BLaER1 treated with 17β-estradiol and CSF1 and Interleukin-3, amounts not matched to agents 10 nM and 100 nM (cell line): ENCODE measurements around the gene TMEM150C.
A peak's percentile ranks its signal among the peaks of the same experiment; 100 is the strongest.
"Not testable (repeated sequence)": the region's sequence is repeated elsewhere in the genome, so short reads cannot be mapped to it uniquely, and the experiment has no call there.

Source experiments
- H3K27ac ChIP-seq, 11 experiments: shearing (Covaris generic); formaldehyde crosslinking; 2 replicates each; pipeline ENCODE4 v1.8.1; 2022
- H3K27me3 ChIP-seq, 11 experiments: shearing (Covaris generic); formaldehyde crosslinking; 2 replicates each; pipeline ENCODE4 v1.8.1; 2022
- H3K36me3 ChIP-seq, 11 experiments: shearing (Covaris generic); formaldehyde crosslinking; 2 replicates each; pipeline ENCODE4 v1.8.1; 2022
- H3K4me1 ChIP-seq, 10 experiments: shearing (Covaris generic); formaldehyde crosslinking; 2 replicates each; pipeline ENCODE4 v1.8.1; 2022
- H3K4me2 ChIP-seq, 11 experiments: shearing (Covaris generic); formaldehyde crosslinking; 2 replicates each; pipeline ENCODE4 v1.8.1; 2022
- H3K4me3 ChIP-seq, 10 experiments: shearing (Covaris generic); formaldehyde crosslinking; 2 replicates each; pipeline ENCODE4 v1.8.1; 2022
- H3K9ac ChIP-seq, 11 experiments: shearing (Covaris generic); formaldehyde crosslinking; 2 replicates each; pipeline ENCODE4 v1.8.1; 2022
- H3K9me3 ChIP-seq, 11 experiments: shearing (Covaris generic); formaldehyde crosslinking; replicated peaks in 1 of 11; 2 replicates each; pipeline ENCODE4 v1.8.1; 2022
- H4K20me1 ChIP-seq, 11 experiments: shearing (Covaris generic); formaldehyde crosslinking; 2 replicates each; pipeline ENCODE4 v1.8.1; 2022
- Cebpa-rat ChIP-seq, 11 experiments: shearing (Covaris generic); IDR thresholded peaks; 2 replicates each; pipeline ENCODE4 v1.8.1; 2022

TMEM150C gene

DNA sequence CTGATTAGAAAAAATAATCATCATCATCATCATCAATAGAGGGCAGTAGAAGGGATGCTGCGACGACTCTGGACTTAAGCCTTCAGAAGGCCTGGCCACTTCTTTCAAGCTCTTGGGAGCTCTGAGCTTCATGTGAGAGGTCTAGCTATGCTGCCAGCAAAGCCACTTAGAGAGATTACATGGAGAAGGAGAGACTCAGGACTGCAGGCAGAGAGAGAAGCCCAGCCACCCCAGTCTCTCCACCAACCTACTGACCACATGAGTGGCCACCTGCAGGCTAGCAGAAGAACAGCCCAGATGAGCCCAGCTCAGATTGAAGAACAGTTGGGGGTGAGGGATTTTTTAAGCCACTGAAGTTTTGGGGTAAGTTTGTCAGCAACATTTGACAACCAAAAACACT lies 17.1 kb upstream of the TMEM150C start:
- Histone ChIP-seq H4K20me1 (no peaks in the 10 kb centered on the region), H3K36me3 (no peaks in the 10 kb centered on the region), H3K27ac (no peak overlapping the region), H3K4me2 (no peak overlapping the region), H3K4me1 (no peaks in the 10 kb centered on the region), H3K4me3 (no peak overlapping the region), H3K9me3 (no peaks in the 10 kb centered on the region), H3K27me3 (no peaks in the 10 kb centered on the region), H3K9ac (no peak overlapping the region)
- no peak for TF ChIP-seq Cebpa-rat (IDR thresholded peaks at IDR 0.05)

DNA sequence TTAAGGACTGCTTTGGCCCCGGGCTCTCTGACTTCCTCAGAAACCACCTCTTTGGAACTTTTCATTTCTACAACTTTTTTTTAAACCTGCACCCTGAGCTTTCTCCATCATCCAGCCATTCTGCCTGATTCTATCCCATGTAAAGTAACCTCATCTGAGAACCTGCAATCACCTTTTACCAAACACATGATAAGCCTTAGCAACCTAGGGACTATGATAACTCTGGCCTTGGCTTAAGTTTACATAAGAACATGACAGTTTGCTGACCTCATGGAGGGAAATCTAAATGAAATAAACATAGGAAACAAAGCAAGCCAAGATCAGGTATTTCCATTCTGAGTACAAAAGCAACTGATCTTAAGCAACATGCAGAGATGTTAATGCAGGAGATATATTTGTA lies 15.7 kb upstream of the TMEM150C start:
- Histone ChIP-seq H3K4me1 (no peaks in the 10 kb centered on the region), H3K27me3 (no peaks in the 10 kb centered on the region), H3K36me3 (no peaks in the 10 kb centered on the region), H3K4me3 (no peak overlapping the region), H3K9me3 (no peaks in the 10 kb centered on the region), H3K4me2 (no peak overlapping the region), H3K27ac (no peak overlapping the region), H3K9ac (no peak overlapping the region), H4K20me1 (no peaks in the 10 kb centered on the region)
- no peak for TF ChIP-seq Cebpa-rat (IDR thresholded peaks at IDR 0.05)

- H3K9me3 ChIP-seq = 0 out of 22 replicates have a peak, but pooled peaks cover 0 to 6% (median 0%) of the 10 kb centered on the region in 11 experiments
- no peak for TF ChIP-seq Cebpa-rat (IDR thresholded peaks at IDR 0.05)
Observed at GRCh38 chr4:82569727-82570126, 7.9 kb upstream of the TMEM150C start.

DNA sequence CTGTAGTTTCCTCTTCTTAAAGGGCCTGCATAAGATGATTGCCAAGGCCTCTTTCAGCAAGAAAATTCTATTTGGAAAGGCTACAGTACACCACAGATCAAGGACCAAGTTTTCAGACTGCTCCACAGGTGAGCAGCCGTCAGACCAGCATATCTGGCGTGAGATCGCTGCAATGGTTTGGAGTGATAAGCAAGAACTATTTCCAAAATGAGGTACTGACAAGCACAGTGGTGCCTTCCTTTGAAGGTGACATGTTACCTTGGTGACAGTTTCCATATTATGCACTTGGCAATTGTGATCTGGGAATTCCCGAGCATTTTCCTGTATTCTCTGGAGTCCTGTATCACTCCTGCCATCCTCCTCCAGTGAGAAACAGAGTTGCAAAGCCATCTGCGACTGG lies 7.3 kb upstream of the TMEM150C start:
- Histone ChIP-seq H3K36me3 (no peaks in the 10 kb centered on the region), H3K4me1 (0 out of 20 replicates have a peak, but pooled peaks cover 0 to 4% (median 0%) of the 10 kb centered on the region in 10 experiments), H3K9ac (no peak overlapping the region), H3K4me3 (no peak overlapping the region), H3K4me2 (no peak overlapping the region), H3K9me3 (0 out of 22 replicates have a peak, but pooled peaks cover 0 to 6% (median 0%) of the 10 kb centered on the region in 11 experiments), H4K20me1 (no peaks in the 10 kb centered on the region), H3K27me3 (0 out of 22 replicates have a peak, but pooled peaks cover 0 to under 1% (median 0%) of the 10 kb centered on the region in 11 experiments), H3K27ac (no peak overlapping the region)
- no peak for TF ChIP-seq Cebpa-rat (IDR thresholded peaks at IDR 0.05)

More at GRCh38 chr4:82569727-82570126, 7.9 kb upstream of the TMEM150C start:
- Histone ChIP-seq H3K27me3 (no peaks in the 10 kb centered on the region), H3K9ac (no peak overlapping the region), H3K4me1 (0 out of 20 replicates have a peak, but pooled peaks cover 0 to 4% (median 0%) of the 10 kb centered on the region in 10 experiments), H3K36me3 (no peaks in the 10 kb centered on the region), H3K27ac (no peak overlapping the region), H3K4me3 (no peak overlapping the region), H4K20me1 (no peaks in the 10 kb centered on the region), H3K4me2 (no peak overlapping the region)

GRCh38 chr4:82567444-82567843 lies 5.7 kb upstream of the TMEM150C start:
- H3K27me3 ChIP-seq = peaks cover 1 to 16% (median 9%) of the 10 kb centered on the region in 11 experiments; a peak in 21 of 22 replicates
- H4K20me1 ChIP-seq = no peaks in the 10 kb centered on the region

GRCh38 chr4:82562564-82562854 lies 721 bp upstream of the TMEM150C start:
- Histone ChIP-seq H3K27ac (no peak overlapping the region), H3K9ac (no peak overlapping the region), H4K20me1 (0 out of 22 replicates have a peak, but pooled peaks cover 0 to 7% (median 0%) of the 10 kb centered on the region in 11 experiments), H3K4me3 (peak overlapping the region; percentile 64 to 83 (median 73); a peak in 18 of 20 replicates), H3K27me3 (peaks cover 32 to 51% (median 42%) of the 10 kb centered on the region in 11 experiments), H3K4me2 (peak overlapping the region; percentile 83 to 99 (median 96)), H3K4me1 (peaks cover 0 to 12% (median 8%) of the 10 kb centered on the region in 10 experiments; a peak in 11 of 20 replicates), H3K9me3 (0 out of 22 replicates have a peak, but pooled peaks cover 0 to 3% (median 0%) of the 10 kb centered on the region in 11 experiments), H3K36me3 (no peaks in the 10 kb centered on the region)
- no peak for TF ChIP-seq Cebpa-rat (IDR thresholded peaks at IDR 0.05)

More at GRCh38 chr4:82567444-82567843, 5.7 kb upstream of the TMEM150C start:
- Histone ChIP-seq H3K36me3 (no peaks in the 10 kb centered on the region), H3K4me1 (peaks cover 0 to 4% (median under 1%) of the 10 kb centered on the region in 10 experiments; a peak in 6 of 20 replicates), H3K9ac (no peak overlapping the region), H3K9me3 (0 out of 22 replicates have a peak, but pooled peaks cover 0 to 6% (median 0%) of the 10 kb centered on the region in 11 experiments), H3K4me3 (no peak overlapping the region), H3K27ac (no peak overlapping the region), H3K4me2 (no peak overlapping the region)
- TF ChIP-seq Cebpa-rat (IDR thresholded peaks at IDR 0.05) = no peak

DNA sequence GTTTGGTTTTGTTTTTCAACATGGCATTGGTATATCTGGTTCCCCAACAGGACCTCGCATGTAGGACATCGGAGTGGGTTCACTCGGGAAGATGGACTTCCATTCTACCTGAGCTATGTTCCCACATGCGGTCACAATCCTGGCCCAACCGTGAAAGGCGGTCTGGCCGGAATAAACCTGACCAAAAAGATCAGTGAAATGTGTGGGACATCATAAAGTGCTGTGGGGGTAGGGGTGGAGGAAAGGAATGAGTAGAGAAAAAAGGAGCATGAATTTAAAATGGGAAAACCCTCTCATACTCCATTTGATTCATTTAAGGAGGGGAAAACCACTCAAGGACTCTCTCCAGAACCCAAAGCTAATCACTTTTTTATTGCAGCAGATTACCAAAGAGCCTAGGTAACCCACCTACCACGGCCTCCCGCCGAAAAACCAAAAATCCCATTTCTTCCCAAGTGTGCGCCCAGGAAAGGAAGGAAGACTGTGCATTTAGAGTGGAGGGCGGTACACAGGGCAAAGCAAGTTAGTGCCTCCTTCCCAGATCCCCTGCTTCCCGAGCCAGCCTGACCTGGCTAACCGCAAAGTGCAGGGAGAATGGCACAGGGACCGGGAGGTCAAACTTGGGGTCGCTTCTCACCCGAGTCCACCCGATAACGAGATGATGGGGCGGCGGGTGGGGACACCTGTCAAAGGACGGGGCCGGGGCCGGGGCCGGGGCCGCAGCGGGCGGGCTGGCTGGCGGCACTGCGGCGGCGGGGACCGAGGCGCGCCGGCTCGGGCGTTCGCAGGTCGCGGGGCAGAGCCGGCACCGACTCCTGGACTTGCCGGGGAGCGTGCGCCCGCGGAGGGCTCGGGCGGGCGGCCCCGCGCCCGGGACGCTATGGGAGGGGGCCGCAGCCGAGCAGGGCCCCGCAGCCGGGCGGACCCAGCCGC lies 669 bp downstream of the TMEM150C start:
- TF ChIP-seq Cebpa-rat (IDR thresholded peaks at IDR 0.05) = no peak
- H3K4me1 ChIP-seq = peaks cover 0 to 12% (median 8%) of the 10 kb centered on the region in 10 experiments; a peak in 11 of 20 replicates
- H3K9me3 ChIP-seq = no peaks in the 10 kb centered on the region
- 0 out of 22 replicates have a peak, but pooled peaks cover 0 to 7% (median 0%) of the 10 kb centered on the region in 11 experiments for H4K20me1 ChIP-seq
- peaks cover 32 to 51% (median 42%) of the 10 kb centered on the region in 11 experiments for H3K27me3 ChIP-seq
- no peaks in the 10 kb centered on the region for H3K36me3 ChIP-seq
- H3K4me3 ChIP-seq = peak overlapping the region; percentile 64 to 83 (median 73)
- peak overlapping the region; percentile 83 to 99 (median 96) for H3K4me2 ChIP-seq
- peak overlapping the region; percentile 46 to 77 (median 68); a peak in 21 of 22 replicates for H3K9ac ChIP-seq
- H3K27ac ChIP-seq = peak overlapping the region in 1 of 11 experiments; percentile 36; a peak in 1 of 22 replicates

DNA sequence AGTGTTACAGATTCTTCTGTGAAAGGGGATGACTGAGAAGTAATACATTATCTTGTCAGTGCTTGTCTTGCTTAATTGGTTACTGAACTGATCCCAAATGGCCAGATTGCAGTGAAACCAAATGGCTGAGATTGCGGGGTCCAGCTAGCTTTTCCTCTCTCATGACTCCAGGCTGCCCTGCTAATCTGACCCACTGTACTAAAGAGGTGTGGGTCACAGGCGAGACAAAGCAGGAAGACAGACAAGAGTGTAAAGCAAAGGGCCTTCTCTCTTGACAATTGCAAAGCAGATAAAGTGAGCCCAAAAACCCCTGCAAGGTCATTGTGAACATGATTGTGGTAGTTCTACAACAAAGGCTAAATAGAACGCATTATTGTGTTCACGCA lies 2.1 kb downstream of the TMEM150C start:
- Histone ChIP-seq H3K36me3 (no peaks in the 10 kb centered on the region), H4K20me1 (0 out of 22 replicates have a peak, but pooled peaks cover 0 to 7% (median 0%) of the 10 kb centered on the region in 11 experiments), H3K27ac (no peak overlapping the region), H3K4me2 (no peak overlapping the region), H3K4me3 (no peak overlapping the region), H3K9ac (no peak overlapping the region), H3K27me3 (peaks cover 32 to 51% (median 42%) of the 10 kb centered on the region in 11 experiments), H3K4me1 (peaks cover 0 to 17% (median 8%) of the 10 kb centered on the region in 10 experiments; a peak in 12 of 20 replicates), H3K9me3 (no peaks in the 10 kb centered on the region)
- no peak for TF ChIP-seq Cebpa-rat (IDR thresholded peaks at IDR 0.05)

DNA sequence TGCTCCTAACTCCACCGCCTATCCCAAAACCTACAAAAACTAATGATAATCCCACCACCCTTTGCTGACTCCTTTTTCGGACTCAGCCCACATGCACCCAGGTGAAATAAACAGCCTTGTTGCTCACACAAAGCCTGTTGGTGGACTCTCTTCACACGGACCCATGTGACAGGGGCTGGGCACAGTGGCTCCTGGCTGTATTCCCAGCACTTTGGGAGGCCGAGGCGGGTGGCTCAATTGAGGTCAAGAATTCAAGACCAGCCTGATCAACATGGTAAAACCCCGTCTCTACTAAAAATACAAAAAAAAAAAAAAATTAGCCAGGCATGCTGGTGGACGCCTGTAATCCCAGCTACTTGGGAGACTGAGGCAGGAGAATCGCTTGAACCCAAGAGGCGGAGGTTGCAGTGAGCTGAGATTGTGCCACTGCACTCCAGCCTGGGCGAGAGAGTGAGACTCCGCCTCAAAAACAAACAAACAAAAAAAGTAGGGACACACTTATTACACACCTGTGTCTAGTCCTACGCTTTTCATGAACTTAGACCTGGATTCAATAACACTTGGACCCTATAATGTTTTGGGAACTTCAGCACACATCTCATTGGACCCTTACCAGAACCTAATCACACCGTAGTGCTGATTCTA lies 2.6 kb downstream of the TMEM150C start:
- H4K20me1 ChIP-seq, H3K27ac ChIP-seq, H3K4me2 ChIP-seq, H3K4me3 ChIP-seq, H3K9ac ChIP-seq, H3K9me3 ChIP-seq, H3K36me3 ChIP-seq: not testable (repeated sequence)
- Histone ChIP-seq H3K27me3 (peaks cover 32 to 51% (median 42%) of the 10 kb centered on the region in 11 experiments), H3K4me1 (peaks cover 0 to 17% (median 8%) of the 10 kb centered on the region in 10 experiments; a peak in 12 of 20 replicates)
